ENCODE results near the gene SGTB. TPM values are rescaled to one million over a fixed set of nuclear protein-coding genes. Genes with fewer than 3 reads are reported as not detected.
A peak's percentile ranks its signal among the peaks of the same experiment; 100 is the strongest.

SGTB gene
- total and polyA plus RNA-seq, 2 experiments from 2014 or later: 8.0 to 12.5 TPM

DNA sequence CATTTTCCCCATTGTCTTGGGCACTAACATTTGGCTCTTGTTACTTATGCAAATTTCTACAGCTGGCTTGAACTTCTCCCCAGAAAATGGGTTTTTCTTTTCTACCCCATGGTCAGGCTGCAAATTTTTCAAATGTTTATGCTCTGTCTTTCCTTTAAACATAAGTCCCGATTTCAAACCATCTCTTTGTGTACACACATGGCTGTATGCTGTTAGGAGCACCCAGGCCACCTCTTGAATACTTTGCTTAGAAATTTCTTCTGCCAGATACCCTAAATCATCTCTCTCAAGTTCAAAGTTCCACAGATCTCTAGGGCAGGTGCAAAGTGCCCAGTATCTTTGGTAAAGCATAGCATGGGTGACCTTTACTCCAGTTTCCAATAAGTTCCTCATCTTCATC lies 45.7 kb upstream of the SGTB start (continued):
- TF ChIP-seq, protein P1, sequence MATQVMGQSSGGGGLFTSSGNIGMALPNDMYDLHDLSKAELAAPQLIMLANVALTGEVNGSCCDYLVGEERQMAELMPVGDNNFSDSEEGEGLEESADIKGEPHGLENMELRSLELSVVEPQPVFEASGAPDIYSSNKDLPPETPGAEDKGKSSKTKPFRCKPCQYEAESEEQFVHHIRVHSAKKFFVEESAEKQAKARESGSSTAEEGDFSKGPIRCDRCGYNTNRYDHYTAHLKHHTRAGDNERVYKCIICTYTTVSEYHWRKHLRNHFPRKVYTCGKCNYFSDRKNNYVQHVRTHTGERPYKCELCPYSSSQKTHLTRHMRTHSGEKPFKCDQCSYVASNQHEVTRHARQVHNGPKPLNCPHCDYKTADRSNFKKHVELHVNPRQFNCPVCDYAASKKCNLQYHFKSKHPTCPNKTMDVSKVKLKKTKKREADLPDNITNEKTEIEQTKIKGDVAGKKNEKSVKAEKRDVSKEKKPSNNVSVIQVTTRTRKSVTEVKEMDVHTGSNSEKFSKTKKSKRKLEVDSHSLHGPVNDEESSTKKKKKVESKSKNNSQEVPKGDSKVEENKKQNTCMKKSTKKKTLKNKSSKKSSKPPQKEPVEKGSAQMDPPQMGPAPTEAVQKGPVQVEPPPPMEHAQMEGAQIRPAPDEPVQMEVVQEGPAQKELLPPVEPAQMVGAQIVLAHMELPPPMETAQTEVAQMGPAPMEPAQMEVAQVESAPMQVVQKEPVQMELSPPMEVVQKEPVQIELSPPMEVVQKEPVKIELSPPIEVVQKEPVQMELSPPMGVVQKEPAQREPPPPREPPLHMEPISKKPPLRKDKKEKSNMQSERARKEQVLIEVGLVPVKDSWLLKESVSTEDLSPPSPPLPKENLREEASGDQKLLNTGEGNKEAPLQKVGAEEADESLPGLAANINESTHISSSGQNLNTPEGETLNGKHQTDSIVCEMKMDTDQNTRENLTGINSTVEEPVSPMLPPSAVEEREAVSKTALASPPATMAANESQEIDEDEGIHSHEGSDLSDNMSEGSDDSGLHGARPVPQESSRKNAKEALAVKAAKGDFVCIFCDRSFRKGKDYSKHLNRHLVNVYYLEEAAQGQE (IDR thresholded peaks at IDR 0.05; ENCODE audit: unreplicated experiment): no peak

- H3K27me3 ChIP-seq (ENCODE audit: insufficient read depth): no peaks in the 10 kb centered on the region
- H3K4me3 ChIP-seq: no peak overlapping the region
- Mint-ChIP-seq H3K36me3 (ENCODE audit: low read depth) (peaks cover 47% of the 10 kb centered on the region), H3K27me3 (ENCODE audit: insufficient read depth, low read depth, poor library complexity) (no peaks in the 10 kb centered on the region), H3K4me3 (no peak overlapping the region), H3K27ac (no peak overlapping the region), H3K4me1 (peaks cover 8% of the 10 kb centered on the region), H3K9me3 (no peaks in the 10 kb centered on the region)
- 0 out of 2 replicates have a peak, but pooled peaks cover 4% of the 10 kb centered on the region for H4K20me1 ChIP-seq (replicated peaks; ENCODE audit: insufficient read depth)
- ATAC-seq (peak; percentile 86), DNase-seq (ENCODE audit: low spot score) (no peak)
- no peak overlapping the region for H3K4me2 ChIP-seq
- H3K9me2 ChIP-seq (ENCODE audit: insufficient read depth): no peaks in the 10 kb centered on the region
- H3K36me3 ChIP-seq (ENCODE audit: insufficient read depth): peaks cover 25% of the 10 kb centered on the region
- no peak overlapping the region for H3K27ac ChIP-seq (ENCODE audit: low read depth)
- H2AFZ ChIP-seq: no peak overlapping the region
- H3K4me1 ChIP-seq (ENCODE audit: insufficient read depth): no peaks in the 10 kb centered on the region
- no peaks in the 10 kb centered on the region for H3F3A ChIP-seq (replicated peaks; ENCODE audit: low read depth)
- peaks cover 3% of the 10 kb centered on the region; the same call in 1 of the 2 replicates for H3K79me2 ChIP-seq (replicated peaks; ENCODE audit: insufficient read depth)
- no peak for TF ChIP-seq NANOG (IDR thresholded peaks at IDR 0.05; ENCODE audit: borderline replicate concordance)
- no peak for TF ChIP-seq EZH2 (IDR thresholded peaks at IDR 0.05; ENCODE audit: low read depth, unreplicated experiment)
- TF ChIP-seq CREB1 (CRISPR knock-in tag; IDR thresholded peaks at IDR 0.05; ENCODE audit: low read depth): no peak
- TF ChIP-seq, protein P2, sequence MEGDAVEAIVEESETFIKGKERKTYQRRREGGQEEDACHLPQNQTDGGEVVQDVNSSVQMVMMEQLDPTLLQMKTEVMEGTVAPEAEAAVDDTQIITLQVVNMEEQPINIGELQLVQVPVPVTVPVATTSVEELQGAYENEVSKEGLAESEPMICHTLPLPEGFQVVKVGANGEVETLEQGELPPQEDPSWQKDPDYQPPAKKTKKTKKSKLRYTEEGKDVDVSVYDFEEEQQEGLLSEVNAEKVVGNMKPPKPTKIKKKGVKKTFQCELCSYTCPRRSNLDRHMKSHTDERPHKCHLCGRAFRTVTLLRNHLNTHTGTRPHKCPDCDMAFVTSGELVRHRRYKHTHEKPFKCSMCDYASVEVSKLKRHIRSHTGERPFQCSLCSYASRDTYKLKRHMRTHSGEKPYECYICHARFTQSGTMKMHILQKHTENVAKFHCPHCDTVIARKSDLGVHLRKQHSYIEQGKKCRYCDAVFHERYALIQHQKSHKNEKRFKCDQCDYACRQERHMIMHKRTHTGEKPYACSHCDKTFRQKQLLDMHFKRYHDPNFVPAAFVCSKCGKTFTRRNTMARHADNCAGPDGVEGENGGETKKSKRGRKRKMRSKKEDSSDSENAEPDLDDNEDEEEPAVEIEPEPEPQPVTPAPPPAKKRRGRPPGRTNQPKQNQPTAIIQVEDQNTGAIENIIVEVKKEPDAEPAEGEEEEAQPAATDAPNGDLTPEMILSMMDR (conservative IDR thresholded peaks at IDR 0.05; ENCODE audit: low read depth in 2 of 2): no peak
- TF ChIP-seq JUNB (IDR thresholded peaks at IDR 0.05; ENCODE audit: unreplicated experiment): no peak
- TF ChIP-seq ETS1 (IDR thresholded peaks at IDR 0.05): no peak
- TF ChIP-seq, protein P1 (IDR thresholded peaks at IDR 0.05; ENCODE audit: unreplicated experiment): no peak
- TF ChIP-seq ZNF331 (CRISPR knock-in tag; IDR thresholded peaks at IDR 0.05; ENCODE audit: low read depth): no peak
These were observed 44.9 kb upstream of the SGTB start for GRCh38 chr5:65766781-65767180.

Measured in GM23338 (cell line).